GM19238 (cell line): ENCODE results near the gene ARPC5.

ENCODE experiments used
- DNase-seq: peaks from one replicate; pipeline ENCODE4 v3.0.0; 2011; ENCODE audit warnings: low spot score; ENCODE audit not compliant: insufficient read length

ARPC5 gene

DNA sequence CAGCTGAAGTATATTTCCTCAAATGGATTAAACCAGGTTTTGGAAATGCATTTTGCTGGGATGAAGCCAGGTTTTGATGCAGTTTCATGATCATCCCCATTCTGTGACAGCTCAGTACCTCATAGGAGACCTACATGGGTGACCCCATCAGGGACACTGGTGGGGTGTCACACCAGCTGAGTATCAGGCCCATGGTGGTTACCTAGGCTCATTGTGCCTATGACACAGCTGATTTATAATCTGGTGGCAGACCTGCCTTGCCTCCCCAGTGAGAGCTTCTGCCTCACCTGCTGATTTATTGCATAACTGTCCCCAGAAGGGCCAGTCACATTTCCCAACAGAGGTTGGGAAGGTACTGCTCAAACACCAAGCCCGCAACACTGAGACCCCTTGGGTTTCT lies 49.1 kb downstream of the ARPC5 start:
- DNase-seq = no peak

DNA sequence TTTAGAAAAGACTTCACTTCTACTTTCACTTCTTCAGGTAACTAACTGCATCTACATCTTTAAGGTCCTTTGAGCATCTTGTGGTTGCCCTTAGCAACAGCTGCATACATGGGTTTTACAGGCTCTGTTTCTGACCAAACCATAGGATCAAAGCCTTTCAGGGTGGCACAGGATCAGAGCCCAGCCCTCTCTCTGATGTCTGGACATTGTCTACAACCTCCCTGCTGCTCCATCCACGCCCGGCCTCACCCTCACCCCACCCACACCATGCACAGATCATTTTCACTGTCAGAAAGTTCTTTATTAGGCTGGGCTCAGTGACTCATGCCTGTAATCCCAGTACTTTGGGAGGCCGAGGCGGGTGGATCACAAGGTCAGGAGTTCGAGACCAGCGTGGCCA lies 50.5 kb downstream of the ARPC5 start:
- DNase-seq = no peak

DNA sequence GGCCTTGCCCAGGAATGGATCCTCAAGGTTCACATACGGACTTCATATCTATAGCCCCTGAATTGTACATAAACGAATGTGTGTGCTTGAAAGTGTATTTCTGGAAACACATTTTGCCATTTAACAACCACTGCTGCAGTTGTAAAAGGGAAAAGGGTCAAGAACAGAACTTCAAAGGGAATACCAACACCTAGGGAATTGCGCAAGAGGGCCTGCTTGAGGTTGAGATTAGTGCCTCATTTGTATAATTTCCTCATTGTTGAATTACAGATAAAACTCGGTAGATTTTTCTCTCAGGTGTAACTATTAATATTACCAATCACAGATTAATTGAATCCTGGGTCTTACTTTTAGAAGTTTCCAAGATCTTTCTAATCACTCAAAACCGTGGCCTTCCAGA lies 51.4 kb downstream of the ARPC5 start:
- no peak for DNase-seq

DNA sequence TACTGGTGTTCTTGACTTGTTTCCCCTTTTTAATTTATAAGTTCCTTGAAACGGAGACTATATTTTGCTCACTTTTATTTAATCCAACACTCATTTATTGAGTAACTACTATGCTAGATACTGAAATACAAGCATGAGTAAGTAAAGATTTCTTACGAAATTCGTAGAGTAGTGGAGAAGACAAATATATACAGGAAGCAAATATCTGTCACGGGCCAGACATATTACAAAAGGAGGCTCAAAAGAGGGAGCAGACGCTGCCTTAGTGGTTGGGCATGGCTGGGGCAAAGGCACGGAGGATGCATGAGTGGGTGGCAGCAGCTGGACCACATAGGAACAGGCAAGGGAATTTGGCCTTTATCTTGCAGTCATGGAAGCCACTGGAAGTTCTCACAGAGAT lies 52.1 kb downstream of the ARPC5 start:
- no peak for DNase-seq

DNA sequence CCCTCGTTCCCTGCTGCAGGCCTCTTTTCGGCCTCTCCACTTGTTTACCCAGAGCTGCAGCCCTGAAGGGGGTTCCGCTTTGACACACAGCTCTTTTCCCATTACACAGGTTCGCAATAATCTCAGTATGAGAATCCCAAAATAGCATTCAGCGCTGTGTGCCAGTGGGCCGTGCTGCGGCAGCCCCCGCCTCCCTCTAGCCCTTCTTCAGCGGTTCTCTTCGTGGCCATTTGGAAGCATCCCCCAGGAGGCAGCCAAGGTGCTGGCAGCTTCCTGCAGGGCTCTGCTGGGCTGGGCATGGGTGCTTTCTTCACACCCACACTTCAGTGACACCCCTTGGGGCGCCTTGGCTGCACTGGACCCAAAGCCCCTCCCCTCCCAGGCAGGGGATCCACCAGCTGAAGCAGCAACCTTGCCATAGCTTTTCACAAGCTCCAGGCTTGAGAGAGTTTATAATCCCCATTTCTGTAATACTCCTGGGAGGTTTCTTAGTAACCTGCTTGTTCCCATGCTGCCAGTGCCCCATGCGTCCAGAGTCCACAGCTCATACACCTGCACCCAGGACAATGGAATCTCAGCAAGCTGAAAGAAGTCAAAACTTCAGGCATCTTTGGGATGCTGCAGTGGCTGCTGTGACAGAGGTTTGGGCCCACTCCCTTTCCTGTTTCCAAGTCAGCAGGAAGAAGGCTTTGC lies 53.4 kb downstream of the ARPC5 start:
- DNase-seq = no peak

DNA sequence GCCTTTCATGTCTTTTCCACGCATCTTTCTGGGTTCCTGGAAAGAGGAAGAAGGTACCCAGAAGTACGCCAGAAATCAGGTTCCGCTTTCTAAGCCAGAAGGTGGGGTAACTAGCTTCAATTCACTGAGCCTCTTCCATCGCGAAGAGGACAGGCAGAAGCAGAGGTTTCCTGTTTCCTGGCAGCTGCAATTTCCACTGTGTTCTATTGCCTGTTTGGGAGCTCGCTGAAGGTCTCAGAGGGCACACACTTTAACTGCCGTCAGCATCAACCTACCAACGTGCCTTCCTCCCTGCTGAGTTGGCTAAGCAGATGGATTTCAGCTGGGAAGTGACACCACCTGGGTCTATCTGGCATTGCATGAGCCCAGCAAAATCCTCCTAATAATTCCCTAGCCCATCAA lies 55.3 kb downstream of the ARPC5 start:
- DNase-seq = peak; percentile 21

DNA sequence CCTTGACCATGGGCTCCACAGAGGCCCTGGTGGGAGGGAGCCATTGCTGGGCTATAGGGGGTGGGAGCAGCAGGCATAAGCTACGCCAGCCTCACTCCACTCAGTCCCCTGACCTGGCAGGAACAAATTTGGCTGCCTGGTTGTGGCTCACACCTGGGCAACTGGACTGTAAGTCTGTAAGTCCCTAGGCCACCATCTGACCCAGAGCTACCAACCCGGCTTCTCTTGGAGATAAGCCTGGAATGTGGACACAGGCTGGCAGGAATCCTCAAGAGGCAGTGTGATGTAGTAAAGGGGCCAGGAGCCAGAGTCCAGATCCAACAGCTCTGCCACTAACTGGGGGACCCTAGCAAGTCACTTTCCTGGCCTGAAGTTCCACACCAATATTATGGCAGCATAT lies 56.7 kb downstream of the ARPC5 start:
- DNase-seq = no peak

DNA sequence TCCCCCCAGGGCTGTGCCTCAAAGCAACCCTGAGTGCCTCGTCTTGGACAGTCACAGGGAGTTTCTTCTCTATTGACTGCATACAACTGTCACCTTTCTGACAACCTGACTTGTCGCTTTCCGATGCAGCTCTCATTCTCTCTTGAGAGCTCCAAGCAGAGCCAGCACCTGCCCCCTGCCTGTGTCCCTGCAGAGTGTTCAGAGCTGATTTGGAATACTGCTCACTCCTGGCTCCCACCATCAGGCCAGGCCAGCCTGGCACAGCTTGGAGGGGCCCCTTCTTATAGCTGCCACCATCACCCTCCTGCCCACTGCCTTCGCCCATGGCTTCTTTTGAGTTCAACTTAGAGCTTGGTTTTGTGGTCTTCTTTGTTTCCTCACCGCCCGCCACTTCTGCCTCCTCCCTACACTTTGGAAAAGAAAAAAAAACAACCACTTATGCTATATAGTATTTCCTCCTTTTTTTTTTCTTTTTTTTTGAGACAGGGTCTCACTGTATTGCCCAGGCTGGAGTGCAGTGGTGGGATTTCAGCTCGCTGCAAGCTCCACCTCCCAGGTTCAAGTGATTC lies 57.6 kb downstream of the ARPC5 start:
- DNase-seq = no peak

DNA sequence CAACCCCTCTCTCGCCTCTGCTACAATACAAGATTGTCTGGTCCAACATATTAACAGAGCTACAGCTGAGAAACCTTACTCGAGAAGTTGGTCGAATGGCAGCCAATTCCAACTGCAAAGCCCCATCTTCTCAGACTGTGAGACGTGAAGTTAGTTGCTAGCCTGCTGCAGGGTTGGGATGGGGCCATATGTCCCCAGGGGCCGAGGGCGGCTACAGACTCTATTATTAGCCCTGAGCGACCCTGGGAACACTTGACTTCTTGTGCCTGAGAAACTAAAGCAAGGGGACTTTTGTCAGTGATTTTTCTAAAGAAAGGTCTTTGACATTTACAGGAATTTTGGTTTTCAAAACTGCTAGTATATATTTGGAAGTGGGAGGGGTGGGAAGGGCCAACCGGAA lies 59.0 kb downstream of the ARPC5 start:
- DNase-seq = no peak

DNA sequence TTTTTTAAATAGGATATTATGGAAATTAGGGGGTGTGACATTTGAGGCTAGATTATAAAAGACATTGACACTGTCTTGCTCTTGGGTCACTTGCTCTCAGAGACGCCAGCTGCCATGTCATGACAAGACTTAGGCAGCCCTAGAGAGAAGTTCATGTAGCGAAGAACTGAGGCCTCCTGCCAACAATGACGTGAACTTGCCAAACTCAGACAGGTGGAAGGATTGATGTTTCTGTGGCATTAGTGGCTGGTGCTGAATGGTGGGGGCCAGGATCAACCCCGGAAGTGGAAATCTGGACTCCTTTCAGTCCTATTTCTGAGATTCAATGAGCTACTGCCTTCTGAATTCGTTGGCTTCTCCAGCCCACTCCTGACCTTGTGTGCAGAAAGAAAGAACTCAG lies 60.0 kb downstream of the ARPC5 start:
- no peak for DNase-seq

DNA sequence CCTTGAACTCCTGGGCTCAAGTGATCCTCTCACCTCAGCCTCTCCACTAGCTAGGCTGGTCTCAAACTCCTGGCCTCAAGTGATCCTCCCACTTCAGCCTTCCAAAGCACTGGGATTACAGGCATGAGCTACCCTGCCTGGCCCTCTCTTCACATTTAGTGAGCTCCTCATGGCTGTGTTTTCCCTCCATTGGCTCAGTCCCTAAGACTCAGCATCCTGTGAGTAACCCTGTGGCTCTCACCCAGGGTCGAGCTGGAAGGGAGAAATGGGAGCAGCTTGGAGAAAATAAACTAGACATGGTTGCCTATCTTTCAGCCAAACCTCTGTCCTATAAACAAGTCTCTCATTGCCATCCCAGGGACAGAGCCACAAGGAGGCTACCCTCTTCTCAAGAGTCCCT lies 62.9 kb downstream of the ARPC5 start:
- no peak for DNase-seq

DNA sequence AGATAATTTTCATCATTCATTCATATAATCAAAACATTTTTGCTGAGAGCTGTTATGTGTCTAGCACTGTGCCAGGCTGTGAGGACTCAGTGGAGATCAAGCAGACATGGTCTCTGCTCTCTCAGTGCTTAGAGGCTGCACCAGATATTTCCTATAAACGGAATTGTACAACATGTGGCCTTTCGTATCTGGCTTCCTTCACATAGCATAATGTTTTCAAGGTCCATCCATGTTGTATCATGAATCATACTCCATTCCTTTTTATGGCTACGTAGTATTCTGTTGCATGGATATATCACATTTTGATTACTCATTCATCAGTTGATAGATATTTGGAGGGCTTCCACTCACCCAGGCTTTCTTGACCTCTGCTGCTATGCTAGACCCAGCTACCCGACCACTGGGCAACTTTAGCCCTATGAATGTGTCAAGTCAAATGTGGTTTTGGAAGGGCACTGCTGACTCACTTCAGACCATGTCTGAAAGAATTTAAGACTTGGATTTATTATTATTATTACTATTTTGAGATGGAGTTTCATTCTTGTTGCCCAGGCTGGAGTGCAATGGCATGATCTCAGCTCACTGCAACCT lies 63.8 kb downstream of the ARPC5 start:
- no peak for DNase-seq
